Fibroblast of mammary gland (primary cell): ENCODE results near the gene CATSPERE.
A peak's percentile ranks its signal among the peaks of the same experiment; 100 is the strongest.

Experiments used
- DNase-seq: peaks from one replicate; pipeline ENCODE4 v3.0.0-alpha.2; 2010; ENCODE audit warnings: low read depth
- H3K4me3 ChIP-seq: 2 replicates; pipeline ENCODE4 v1.5.1; 2011; ENCODE audit warnings: low read depth, mild to moderate bottlenecking, low read length, moderate library complexity; ENCODE audit not compliant: control insufficient read depth
- TF ChIP-seq, protein P1 (sequence below): conservative IDR thresholded peaks from 2 replicates; pipeline ENCODE4 v1.5.1; 2011; ENCODE audit warnings: low read depth, low read length, inconsistent platforms; ENCODE audit not compliant: control insufficient read depth, insufficient read depth

The CATSPERE gene

DNA sequence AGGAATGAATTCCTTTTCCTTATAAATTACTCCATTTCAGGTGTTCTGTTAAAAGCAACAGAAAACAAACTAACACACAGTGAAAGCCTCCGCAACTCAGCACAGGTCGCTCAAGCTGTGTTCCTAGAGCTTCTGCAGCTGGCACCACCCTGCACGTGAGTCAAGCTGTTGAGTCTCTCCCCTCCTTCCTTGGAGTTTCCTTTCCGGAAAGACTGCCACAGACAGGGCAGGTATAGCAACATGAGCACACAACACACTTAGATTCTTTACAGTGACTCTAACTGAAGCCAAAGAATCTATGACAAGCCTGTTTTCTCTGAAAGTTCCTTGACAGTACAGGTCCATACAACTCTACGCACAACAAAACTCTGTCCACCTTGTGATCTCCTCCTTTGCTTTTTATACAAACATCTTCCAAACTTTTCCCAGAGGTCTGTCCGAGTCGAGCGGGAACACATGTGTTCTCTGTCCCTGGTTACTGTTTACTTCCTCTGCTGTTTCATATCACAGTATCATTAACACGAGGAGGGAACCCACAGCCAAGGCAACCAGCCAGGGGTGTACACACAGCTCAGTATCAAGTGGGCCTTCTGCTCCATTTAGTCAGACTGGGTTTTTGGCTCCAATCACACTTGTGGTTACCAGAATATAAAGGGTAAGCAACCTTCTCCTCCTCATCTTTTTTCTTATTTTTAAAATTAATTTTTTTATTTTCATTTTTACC is 153.2 kb downstream of the CATSPERE start:
- TF ChIP-seq, protein P1, sequence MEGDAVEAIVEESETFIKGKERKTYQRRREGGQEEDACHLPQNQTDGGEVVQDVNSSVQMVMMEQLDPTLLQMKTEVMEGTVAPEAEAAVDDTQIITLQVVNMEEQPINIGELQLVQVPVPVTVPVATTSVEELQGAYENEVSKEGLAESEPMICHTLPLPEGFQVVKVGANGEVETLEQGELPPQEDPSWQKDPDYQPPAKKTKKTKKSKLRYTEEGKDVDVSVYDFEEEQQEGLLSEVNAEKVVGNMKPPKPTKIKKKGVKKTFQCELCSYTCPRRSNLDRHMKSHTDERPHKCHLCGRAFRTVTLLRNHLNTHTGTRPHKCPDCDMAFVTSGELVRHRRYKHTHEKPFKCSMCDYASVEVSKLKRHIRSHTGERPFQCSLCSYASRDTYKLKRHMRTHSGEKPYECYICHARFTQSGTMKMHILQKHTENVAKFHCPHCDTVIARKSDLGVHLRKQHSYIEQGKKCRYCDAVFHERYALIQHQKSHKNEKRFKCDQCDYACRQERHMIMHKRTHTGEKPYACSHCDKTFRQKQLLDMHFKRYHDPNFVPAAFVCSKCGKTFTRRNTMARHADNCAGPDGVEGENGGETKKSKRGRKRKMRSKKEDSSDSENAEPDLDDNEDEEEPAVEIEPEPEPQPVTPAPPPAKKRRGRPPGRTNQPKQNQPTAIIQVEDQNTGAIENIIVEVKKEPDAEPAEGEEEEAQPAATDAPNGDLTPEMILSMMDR: no peak
- no peak overlapping the region for H3K4me3 ChIP-seq
- no peak for DNase-seq

DNA sequence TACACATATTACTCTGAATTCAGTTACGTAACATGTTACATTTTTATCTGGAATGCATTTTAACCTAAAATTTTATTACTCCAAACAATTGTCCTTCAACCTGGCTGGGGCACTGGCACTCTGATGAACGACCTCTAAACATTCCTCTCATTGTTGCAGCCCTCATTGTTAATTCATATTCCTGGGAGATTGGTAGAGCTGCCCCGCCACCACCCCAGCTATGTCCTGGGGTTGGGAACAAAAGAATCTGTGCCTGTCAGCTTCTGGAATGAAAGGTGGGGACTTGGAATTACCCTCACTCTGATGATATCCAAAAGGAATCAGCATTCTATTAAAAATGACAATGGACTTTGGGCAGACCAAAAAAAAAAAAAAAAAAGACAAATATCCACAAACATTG is 153.8 kb downstream of the CATSPERE start:
- no peak overlapping the region for H3K4me3 ChIP-seq
- DNase-seq: no peak
- TF ChIP-seq, protein P1: no peak

DNA sequence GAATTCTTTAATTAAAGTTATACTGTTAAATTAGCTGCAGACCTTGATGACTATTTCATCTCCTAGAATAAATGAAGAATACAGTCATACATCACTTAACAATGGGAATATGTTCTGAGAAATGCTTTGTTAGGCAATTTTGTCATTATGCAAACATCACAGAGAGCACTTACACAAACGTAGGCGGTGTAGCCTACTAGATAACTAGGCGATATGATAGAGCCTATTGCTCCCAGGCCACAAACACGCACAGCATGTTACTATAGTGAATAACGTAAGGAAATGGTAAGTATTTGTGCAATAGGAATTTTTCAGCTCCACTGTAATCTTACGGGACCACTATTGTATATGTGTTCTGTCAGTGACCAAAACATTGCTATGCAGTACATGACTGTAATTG is 154.2 kb downstream of the CATSPERE start:
- TF ChIP-seq, protein P1: no peak
- no peak overlapping the region for H3K4me3 ChIP-seq
- no peak for DNase-seq

DNA sequence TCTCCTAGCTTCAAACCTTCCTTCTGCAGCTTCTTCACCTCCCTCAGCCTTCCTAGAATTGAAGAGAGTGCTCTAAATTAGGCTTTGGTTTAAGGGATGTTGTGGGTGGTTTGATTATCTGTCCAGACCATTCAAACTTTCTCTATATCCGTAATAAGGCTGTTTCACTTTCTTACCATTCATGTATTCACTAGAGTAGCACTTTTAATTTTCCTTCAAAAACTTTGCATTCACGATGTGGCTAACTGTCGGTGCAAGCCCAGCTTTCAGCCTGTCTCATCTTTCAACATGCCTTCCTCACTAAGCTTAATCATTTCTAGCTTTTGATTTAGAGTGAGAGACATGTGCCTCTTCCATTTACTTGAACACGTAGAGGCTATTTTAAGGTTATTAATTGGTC is 165.6 kb downstream of the CATSPERE start:
- TF ChIP-seq, protein P1: no peak
- DNase-seq: no peak
- H3K4me3 ChIP-seq: no peak overlapping the region

DNA sequence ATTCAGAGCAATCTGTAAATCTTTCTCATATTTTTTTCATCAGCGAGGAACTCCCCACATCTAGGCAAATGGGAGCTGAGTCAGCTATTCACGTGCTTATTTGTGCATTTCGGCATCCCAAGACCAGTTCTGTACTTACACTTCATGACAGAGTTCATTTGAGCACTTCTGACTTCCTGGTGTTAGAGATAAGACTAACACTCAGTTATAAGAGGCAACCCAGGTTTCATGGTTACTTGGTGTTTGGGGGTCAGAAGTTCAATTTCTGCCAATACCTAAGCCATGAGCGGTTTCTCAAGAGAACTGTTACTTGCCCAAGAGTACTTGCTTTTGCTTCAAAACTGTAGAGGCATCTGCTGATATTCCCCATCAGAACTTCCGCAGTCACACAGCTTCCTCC is 167.7 kb downstream of the CATSPERE start:
- TF ChIP-seq, protein P1: no peak
- peak; percentile 36 for DNase-seq
- H3K4me3 ChIP-seq: no peak overlapping the region

DNA sequence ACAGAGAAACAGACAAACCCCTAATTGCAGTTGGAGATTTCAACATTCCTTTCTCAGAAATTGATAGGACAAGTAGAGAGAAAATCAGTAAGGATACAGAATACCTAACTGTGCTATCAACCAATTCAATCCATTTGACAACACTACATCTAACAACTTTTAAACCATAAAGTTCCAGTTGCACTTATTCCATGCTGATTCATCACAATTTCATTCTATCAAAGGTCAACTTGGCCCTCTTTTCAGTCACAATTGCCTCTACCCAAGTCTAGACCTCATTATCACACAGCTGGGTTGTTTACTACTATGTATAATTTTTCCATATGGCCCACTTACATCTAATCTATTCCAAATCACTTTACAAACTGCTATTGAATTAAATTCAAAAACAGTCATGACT is 172.1 kb downstream of the CATSPERE start:
- no peak overlapping the region for H3K4me3 ChIP-seq
- TF ChIP-seq, protein P1: no peak
- DNase-seq: no peak

DNA sequence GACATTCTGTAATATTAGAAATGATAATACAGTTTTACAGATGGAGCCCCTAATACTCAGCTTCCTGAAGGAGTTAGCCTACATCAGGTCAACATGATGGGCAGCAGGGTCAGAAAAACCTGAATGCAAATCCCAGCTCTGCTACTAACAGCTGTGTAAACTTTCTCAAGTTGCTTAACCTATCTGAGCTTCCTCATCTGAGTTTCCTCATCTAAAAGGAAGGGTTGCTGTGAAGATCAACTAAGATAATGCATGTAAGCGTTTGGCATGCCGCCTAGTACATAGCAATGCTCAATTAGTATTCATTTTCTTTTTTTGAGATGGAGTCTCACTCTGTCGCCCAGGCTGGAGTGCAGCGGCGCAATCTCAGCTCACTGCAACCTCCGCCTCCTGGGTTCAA is 173.5 kb downstream of the CATSPERE start:
- TF ChIP-seq, protein P1: no peak
- DNase-seq: no peak
- no peak overlapping the region for H3K4me3 ChIP-seq
